Aorta (tissue), 5 donors: ENCODE results near the gene VSNL1. TPM values are rescaled to one million over a fixed set of nuclear protein-coding genes. Genes with fewer than 3 reads are reported as not detected.

Experiments used
- ATAC-seq: fragments of 200-7000 bp; cut with Tn5 transposase; one replicate; pipeline ENCODE4 v1.9.1; 2022; ENCODE audit warnings: moderate library complexity; ENCODE audit not compliant: low FRiP score
- DNase-seq, 2 donors: peaks; one replicate each; pipeline ENCODE4 v3.0.0-alpha.2; 2020
- H3K27ac ChIP-seq, 2 donors: one replicate each; pipeline ENCODE4 v1.5.1; 2013; ENCODE audit warnings: low read length in 2 of 2, mild to moderate bottlenecking in 2 of 2, moderate library complexity in 2 of 2, control low read depth in 1 of 2, inconsistent platforms in 1 of 2, low read depth in 1 of 2
- H3K27me3 ChIP-seq, 2 donors: one replicate each; pipeline ENCODE4 v1.6.1; 2013; ENCODE audit warnings: control low read depth in 1 of 2, low read length in 1 of 2, mild to moderate bottlenecking in 1 of 2, moderate library complexity in 1 of 2; ENCODE audit not compliant: insufficient read depth in 2 of 2, control insufficient read depth in 1 of 2
- H3K36me3 ChIP-seq, 2 donors: one replicate each; pipeline ENCODE4 v1.6.1; 2013; ENCODE audit warnings: control low read depth in 1 of 2, low read length in 1 of 2, mild to moderate bottlenecking in 1 of 2; ENCODE audit not compliant: insufficient read depth in 2 of 2, control insufficient read depth in 1 of 2
- H3K4me1 ChIP-seq, 2 donors: one replicate each; pipeline ENCODE4 v1.6.1; 2013; ENCODE audit warnings: low read length in 2 of 2, control low read depth in 1 of 2, mild to moderate bottlenecking in 1 of 2, moderate library complexity in 1 of 2; ENCODE audit not compliant: insufficient read depth in 2 of 2, control insufficient read depth in 1 of 2
- H3K4me3 ChIP-seq, 2 donors: one replicate each; pipeline ENCODE4 v1.5.1; 2013; ENCODE audit warnings: low read length in 2 of 2, control low read depth in 1 of 2, mild to moderate bottlenecking in 1 of 2
- H3K9me3 ChIP-seq: one replicate; pipeline ENCODE4 v1.6.1; 2013; ENCODE audit warnings: mild to moderate bottlenecking, low read length; ENCODE audit not compliant: control insufficient read depth
- WGBS, 2 donors: extraction: QIAGEN DNeasy Blood & Tissue Kit; methylation state at CpG; one replicate each; pipeline ENCODE4 v1.1.7; 2013; 5-methylcytosine and 5-hydroxymethylcytosine counted together
- intact Hi-C, 2 donors: fragments of 100-400 bp; cut with DNase I; formaldehyde crosslinking; loops; one replicate each; pipeline versions ENCODE4 v1.14.2 to v1.15.0; 2022
- polyA plus RNA-seq, 2 donors: library from polyadenylated mRNA; stranded (reverse); fragments of 200-250 nt; gene quantifications; one replicate each; pipeline ENCODE4 v1.2.3, GENCODE V29; 2013
- total RNA-seq, 2 donors: library from RNA; stranded (reverse); fragmentation: NEBNext Ultra II Directional; extraction: Animal tissue kit (Norgen Biotek cat#: 25700); gene quantifications; one replicate each; pipeline ENCODE4 v1.2.1, GENCODE V29; 2021
- donor health status: healthy with polysubstance abuse.
- donor health status: Bipolar disorder and iron deficiency.
- donor health status: DM: no; HTN: no; CAD: no.
- donor health status: DM: no; HTN: no; CAD: no.
- donor health status: DM: yes; HTN: yes; CAD: no.

The VSNL1 gene
- total and polyA plus RNA-seq, 4 donors: not detected

DNA sequence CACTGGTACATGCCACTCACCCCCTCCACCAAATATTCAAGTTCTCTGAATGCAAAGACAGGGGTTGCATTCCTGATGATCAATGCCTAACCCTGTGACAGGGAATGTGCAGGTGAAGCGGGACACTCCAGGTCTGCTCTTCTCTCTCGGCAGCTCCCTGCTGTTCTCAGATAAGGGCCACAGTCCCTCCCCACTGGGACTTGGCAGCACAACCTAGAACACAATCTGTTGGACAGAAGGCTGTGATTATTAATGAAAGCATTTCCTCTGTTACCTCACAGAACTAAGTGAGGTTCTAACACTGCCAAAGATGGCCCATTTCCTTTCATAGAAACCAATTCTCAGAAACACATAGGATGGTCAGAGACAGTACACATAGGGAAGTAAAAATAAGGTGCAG lies 42.7 kb downstream of the VSNL1 start:
- intact Hi-C loops: no loop called here
- WGBS, 2 donors: 62 to 66% methylated on average over 2 of the region's 2 CpGs
- H3K27ac ChIP-seq: no peak overlapping the region
- no peaks in the 10 kb centered on the region for H3K36me3 ChIP-seq
- no peaks in the 10 kb centered on the region for H3K9me3 ChIP-seq
- H3K27me3 ChIP-seq: no peaks in the 10 kb centered on the region
- no peaks in the 10 kb centered on the region for H3K4me1 ChIP-seq
- H3K4me3 ChIP-seq: no peak overlapping the region
- ATAC-seq (no peak), DNase-seq (no peak)

DNA sequence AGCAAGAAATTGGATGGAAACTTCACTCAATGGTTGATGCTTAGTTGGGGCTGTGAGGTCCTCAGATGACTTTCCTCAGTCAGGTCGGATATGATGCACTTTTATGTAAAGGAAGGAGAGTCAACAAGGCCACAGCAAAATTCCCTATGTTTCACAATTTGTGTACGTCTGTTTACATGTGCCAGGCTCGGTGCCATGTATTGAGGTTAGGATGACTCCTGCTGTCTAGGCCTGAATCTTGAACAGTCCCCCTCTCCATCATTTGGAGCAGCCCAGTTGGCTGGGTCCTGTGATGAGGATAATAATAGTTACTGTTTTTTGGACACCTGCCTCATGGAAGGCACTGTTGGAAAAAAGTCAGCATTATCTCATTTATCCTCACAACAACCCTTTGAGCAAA lies 43.1 kb downstream of the VSNL1 start:
- ATAC-seq: no peak
- no peak overlapping the region for H3K4me3 ChIP-seq

DNA sequence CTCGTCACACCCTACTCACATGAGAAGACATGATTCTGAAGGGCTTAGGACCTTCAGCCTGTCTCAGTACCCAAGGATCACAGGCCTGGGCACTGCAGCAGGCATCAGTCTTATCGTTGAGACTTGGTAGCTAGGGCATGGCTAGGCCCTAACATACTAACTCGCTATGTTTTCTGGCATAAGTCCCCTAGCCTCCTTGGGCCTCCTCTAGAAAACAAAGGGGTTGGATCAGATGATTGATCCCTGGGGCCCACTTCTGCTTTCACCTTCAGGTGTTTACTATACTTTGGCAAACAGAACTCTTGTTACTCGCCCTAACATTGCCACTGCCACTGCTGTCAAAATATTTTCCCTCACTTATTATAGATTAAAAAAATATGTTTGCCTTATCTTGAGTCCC lies 44.2 kb downstream of the VSNL1 start:
- Histone ChIP-seq H3K27me3 (no peaks in the 10 kb centered on the region), H3K4me1 (no peaks in the 10 kb centered on the region), H3K27ac (no peak overlapping the region), H3K9me3 (no peaks in the 10 kb centered on the region), H3K36me3 (no peaks in the 10 kb centered on the region), H3K4me3 (no peak overlapping the region)
- WGBS, 2 donors: 80 to 82% methylated on average over 4 of the region's 4 CpGs
- DNase-seq: no peak
- no peak for ATAC-seq
- intact Hi-C loops: no loop called here

More for the DNA sequence above, 43.1 kb downstream of the VSNL1 start:
- intact Hi-C loops: no loop called here
- no peaks in the 10 kb centered on the region for H3K27me3 ChIP-seq
- WGBS, 2 donors: 91 to 97% methylated on average over 3 of the region's 3 CpGs
- no peaks in the 10 kb centered on the region for H3K4me1 ChIP-seq
- H3K36me3 ChIP-seq: no peaks in the 10 kb centered on the region
- DNase-seq: no peak
- H3K9me3 ChIP-seq: no peaks in the 10 kb centered on the region
- no peak overlapping the region for H3K27ac ChIP-seq

DNA sequence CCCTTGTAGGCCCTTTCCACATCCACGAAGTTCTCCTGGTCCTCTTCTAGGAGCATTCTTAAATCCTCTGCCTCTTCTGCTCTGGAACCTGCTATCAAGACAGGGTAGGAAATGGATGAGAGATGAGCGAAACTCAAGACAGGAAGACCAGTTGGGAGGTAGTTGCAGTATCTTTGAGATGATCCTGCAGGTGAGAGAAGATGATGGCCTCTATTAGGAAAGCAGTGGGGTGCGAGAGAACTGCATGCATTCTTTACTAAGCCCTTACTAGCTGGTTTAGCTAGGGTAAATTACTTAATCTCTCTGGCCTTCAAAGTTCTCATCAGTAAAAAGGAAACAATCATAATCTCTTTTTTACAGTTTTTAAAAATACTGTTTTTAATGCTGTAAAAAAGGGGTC lies 47.0 kb downstream of the VSNL1 start:
- 93% methylated on average over 3 of the region's 3 CpGs for WGBS, 2 donors

DNA sequence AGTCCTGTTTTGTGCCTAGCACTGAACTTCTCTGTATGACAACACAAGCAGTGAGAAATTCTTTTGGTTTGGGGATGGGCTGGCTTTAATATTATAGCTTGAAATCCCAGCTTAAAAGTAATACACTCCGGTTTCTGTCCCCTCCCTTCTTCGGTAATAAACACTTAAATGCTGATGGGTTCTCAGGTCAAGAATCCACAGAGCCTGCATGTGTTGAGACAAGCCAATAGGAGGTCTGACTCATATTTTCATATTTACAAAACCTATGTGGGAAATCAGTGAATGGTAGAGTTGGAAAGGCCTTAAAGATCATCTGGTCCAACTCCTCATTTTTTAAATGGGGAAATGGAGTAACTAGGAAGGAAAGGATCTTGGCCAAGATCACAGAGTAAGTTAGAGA lies 47.5 kb downstream of the VSNL1 start:
- no peaks in the 10 kb centered on the region for H3K9me3 ChIP-seq
- no peaks in the 10 kb centered on the region for H3K36me3 ChIP-seq
- no peak for DNase-seq
- 94 to 98% methylated on average over 2 of the region's 2 CpGs for WGBS, 2 donors
- ATAC-seq: no peak
- H3K4me1 ChIP-seq: no peaks in the 10 kb centered on the region
- H3K4me3 ChIP-seq: no peak overlapping the region
- intact Hi-C loops: no loop called here
- H3K27me3 ChIP-seq: no peaks in the 10 kb centered on the region
- H3K27ac ChIP-seq: no peak overlapping the region

More for the DNA sequence above, 47.0 kb downstream of the VSNL1 start:
- Histone ChIP-seq H3K4me1 (no peaks in the 10 kb centered on the region), H3K4me3 (no peak overlapping the region), H3K36me3 (no peaks in the 10 kb centered on the region), H3K27me3 (no peaks in the 10 kb centered on the region), H3K27ac (no peak overlapping the region), H3K9me3 (no peaks in the 10 kb centered on the region)
- ATAC-seq (no peak), DNase-seq (no peak)
- intact Hi-C loops: no loop called here

DNA sequence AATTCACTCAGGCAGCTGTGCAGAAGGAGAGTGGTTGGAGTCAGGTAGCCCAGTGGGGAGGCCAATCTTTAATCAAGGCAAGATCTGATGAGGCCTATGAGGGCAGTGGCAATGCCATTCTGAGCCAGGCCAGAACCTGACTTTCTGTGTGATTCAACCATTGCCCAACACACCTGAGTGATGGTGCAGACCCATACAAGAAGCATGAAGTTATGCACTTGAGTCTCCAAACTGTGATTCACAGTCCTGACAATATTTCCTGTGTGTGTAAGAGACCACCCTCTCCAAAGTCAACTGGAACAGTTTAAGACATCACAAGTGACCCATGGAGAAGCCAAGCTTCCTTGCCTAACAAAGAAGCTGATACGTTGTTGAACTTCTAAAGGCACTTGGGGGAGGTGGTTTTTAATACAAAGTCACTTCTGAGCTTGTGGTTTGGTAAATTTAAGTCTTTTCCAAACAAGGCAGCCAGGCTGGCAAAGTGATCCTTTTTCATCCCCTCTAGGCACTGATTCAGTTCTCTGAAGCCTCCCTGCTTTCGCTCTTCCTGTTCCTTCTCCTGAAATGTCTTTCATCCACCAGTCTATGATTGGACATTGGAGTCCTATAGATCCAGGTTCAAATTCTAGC lies 49.0 kb downstream of the VSNL1 start:
- ATAC-seq (no peak), DNase-seq (no peak)
- no peak overlapping the region for H3K27ac ChIP-seq
- WGBS, 2 donors: 83 to 90% methylated on average over 2 of the region's 2 CpGs
- no peaks in the 10 kb centered on the region for H3K4me1 ChIP-seq
- H3K27me3 ChIP-seq: no peaks in the 10 kb centered on the region
- no peaks in the 10 kb centered on the region for H3K9me3 ChIP-seq
- intact Hi-C loops: no loop called here
- no peaks in the 10 kb centered on the region for H3K36me3 ChIP-seq
- H3K4me3 ChIP-seq: no peak overlapping the region

DNA sequence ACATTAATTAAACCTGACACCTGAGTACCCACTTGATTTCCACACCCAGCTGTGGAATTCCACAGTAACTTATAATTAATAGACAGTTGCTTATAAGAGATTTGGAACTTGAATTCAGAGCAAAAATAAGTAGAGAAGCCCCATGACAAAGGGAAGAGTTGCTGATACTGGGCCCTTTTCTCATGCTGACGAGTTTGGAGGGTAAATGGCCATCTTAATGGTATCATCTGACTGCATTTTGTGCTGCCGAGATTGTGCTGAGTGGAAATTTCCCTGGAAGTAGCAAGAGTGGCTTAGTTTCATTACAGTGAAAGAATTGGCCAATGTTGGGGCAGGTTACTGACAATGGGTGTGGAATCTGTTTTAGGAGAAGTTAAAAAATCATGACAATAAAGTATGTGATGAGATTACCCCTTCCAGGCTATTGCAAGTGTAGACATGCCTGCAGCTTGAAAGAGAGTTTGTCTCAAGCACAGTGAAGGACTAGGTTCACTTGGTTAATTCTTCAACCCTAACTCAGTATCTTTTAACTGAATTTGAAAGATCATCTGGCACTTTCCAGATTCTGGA lies 49.9 kb downstream of the VSNL1 start:
- Histone ChIP-seq H3K4me3 (no peak overlapping the region), H3K27me3 (no peaks in the 10 kb centered on the region), H3K27ac (no peak overlapping the region), H3K36me3 (no peaks in the 10 kb centered on the region), H3K9me3 (no peaks in the 10 kb centered on the region), H3K4me1 (no peaks in the 10 kb centered on the region)
- DNase-seq (no peak), ATAC-seq (no peak)
- intact Hi-C loops: no loop called here
- 90% methylated on average over 2 of the region's 2 CpGs for WGBS, 2 donors

DNA sequence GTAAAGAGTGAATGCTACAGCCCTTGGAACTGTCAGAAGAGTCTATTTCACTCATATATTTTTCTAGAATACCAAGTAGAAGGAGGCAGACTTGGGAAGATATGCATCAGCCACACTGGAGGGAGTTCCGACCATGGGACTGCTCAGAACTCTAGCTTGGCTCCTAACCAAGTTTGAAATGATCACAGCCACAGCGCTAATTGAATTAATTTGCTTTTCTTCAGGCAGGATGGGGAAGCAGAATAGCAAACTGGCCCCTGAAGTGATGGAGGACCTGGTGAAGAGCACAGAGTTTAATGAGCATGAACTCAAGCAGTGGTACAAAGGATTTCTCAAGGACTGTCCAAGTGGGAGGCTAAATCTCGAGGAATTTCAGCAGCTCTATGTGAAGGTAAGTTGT lies 51.4 kb downstream of the VSNL1 start:
- ATAC-seq (no peak), DNase-seq (no peak)
- H3K36me3 ChIP-seq: no peaks in the 10 kb centered on the region
- 93 to 97% methylated on average over 3 of the region's 3 CpGs for WGBS, 2 donors
- no peaks in the 10 kb centered on the region for H3K4me1 ChIP-seq
- intact Hi-C loops: no loop called here
- no peaks in the 10 kb centered on the region for H3K27me3 ChIP-seq
- H3K4me3 ChIP-seq: no peak overlapping the region
- H3K9me3 ChIP-seq: no peaks in the 10 kb centered on the region
- no peak overlapping the region for H3K27ac ChIP-seq

DNA sequence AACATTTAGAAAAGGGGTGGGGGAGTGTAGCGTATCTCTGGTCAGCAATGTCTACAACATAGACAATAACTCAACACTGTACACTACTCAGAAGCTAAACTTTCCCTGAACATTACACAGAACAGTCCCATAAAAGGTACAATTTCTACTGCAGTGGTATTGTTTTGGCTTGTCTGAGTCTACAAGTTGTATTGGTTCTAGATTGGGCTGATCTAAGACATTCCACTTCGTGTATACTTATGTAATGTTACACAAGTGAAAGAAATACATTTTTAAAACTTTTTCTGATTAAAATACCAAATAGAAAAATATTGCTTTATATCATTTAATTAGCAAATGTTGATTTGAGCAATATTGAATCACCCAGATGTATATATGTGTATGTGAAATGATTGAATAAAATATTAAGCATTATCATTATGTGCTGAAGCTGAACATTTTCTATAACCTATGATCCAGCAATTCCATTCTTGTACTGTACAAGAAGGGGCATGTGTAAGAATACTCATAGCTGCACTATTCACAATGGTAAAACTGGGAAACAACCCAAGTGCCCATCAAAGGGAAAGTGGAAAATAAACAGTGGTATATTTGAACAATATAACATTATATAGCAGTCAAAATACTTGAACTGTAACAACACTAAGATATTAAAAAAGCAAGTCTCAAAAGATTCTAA lies 52.4 kb downstream of the VSNL1 start:
- H3K4me1 ChIP-seq: no peaks in the 10 kb centered on the region
- H3K36me3 ChIP-seq: no peaks in the 10 kb centered on the region
- H3K27me3 ChIP-seq: no peaks in the 10 kb centered on the region
- DNase-seq (no peak), ATAC-seq (no peak)
- H3K9me3 ChIP-seq: no peaks in the 10 kb centered on the region
- no peak overlapping the region for H3K27ac ChIP-seq
- WGBS, 2 donors: 80 to 85% methylated on average over 2 of the region's 2 CpGs
- intact Hi-C loops: no loop called here
- H3K4me3 ChIP-seq: no peak overlapping the region
